HUES64 (cell line): ENCODE results near the gene VWA5B1.

Source experiments
- H3K27ac ChIP-seq: 2 replicates; pipeline ENCODE4 v1.7.0; 2013; ENCODE audit warnings: low read depth, low read length, inconsistent platforms
- H3K27me3 ChIP-seq: 2 replicates; pipeline ENCODE4 v1.6.1; 2013; ENCODE audit warnings: mild to moderate bottlenecking, low read length; ENCODE audit not compliant: insufficient read depth
- H3K36me3 ChIP-seq: 2 replicates; pipeline ENCODE4 v1.6.1; 2013; ENCODE audit warnings: mild to moderate bottlenecking, low read length; ENCODE audit not compliant: insufficient read depth
- H3K4me1 ChIP-seq: 2 replicates; pipeline ENCODE4 v1.6.1; 2013; ENCODE audit warnings: mild to moderate bottlenecking, low read length, moderate library complexity; ENCODE audit not compliant: insufficient read depth
- H3K4me3 ChIP-seq: 2 replicates; pipeline ENCODE4 v1.5.1; 2013; ENCODE audit warnings: mild to moderate bottlenecking, low read length, moderate library complexity
- H3K9ac ChIP-seq: 2 replicates; pipeline ENCODE4 v1.6.1; 2013; ENCODE audit warnings: mild to moderate bottlenecking, low read depth, low read length
- H3K9me3 ChIP-seq: 2 replicates; pipeline ENCODE4 v1.6.1; 2013; ENCODE audit warnings: low read depth, low read length; ENCODE audit not compliant: insufficient read depth
- WGBS: fragments of 150-250, 120-280 bp; methylation state at CpG from one replicate; pipeline ENCODE4 v1.1.7; 2013; ENCODE audit warnings: missing lambda C conversion rate; 5-methylcytosine and 5-hydroxymethylcytosine counted together

Gene VWA5B1

GRCh38 chr1:20324704-20325406, 34.2 kb downstream of the VWA5B1 start:
- H3K27ac ChIP-seq: no peak overlapping the region
- peaks cover 5% of the 10 kb centered on the region; the same call in 1 of the 2 replicates for H3K4me1 ChIP-seq
- no peaks in the 10 kb centered on the region for H3K36me3 ChIP-seq
- H3K9me3 ChIP-seq: no peaks in the 10 kb centered on the region
- H3K9ac ChIP-seq: no peak overlapping the region
- no peak overlapping the region for H3K4me3 ChIP-seq
- no peaks in the 10 kb centered on the region for H3K27me3 ChIP-seq
- 85% methylated on average over 8 of the region's 8 CpGs for WGBS

- Histone ChIP-seq H3K4me3 (no peak overlapping the region), H3K9ac (no peak overlapping the region), H3K27me3 (no peaks in the 10 kb centered on the region), H3K9me3 (no peaks in the 10 kb centered on the region), H3K4me1 (peaks cover 5% of the 10 kb centered on the region; the same call in 1 of the 2 replicates), H3K27ac (no peak overlapping the region), H3K36me3 (no peaks in the 10 kb centered on the region)
- 82% methylated on average over 3 of the region's 3 CpGs for whole genome bisulfite sequencing
Measured at GRCh38 chr1:20325407-20325843, 34.8 kb downstream of the VWA5B1 start.

- Histone ChIP-seq H3K4me1 (peaks cover 5% of the 10 kb centered on the region; the same call in 1 of the 2 replicates), H3K4me3 (no peak overlapping the region), H3K36me3 (no peaks in the 10 kb centered on the region), H3K27ac (no peak overlapping the region), H3K27me3 (no peaks in the 10 kb centered on the region), H3K9me3 (no peaks in the 10 kb centered on the region), H3K9ac (no peak overlapping the region)
- WGBS: 75% methylated on average over 3 of the region's 3 CpGs
Measured at GRCh38 chr1:20325844-20326420, 35.3 kb downstream of the VWA5B1 start.

GRCh38 chr1:20327467-20327866, 36.8 kb downstream of the VWA5B1 start:
- Histone ChIP-seq H3K4me3 (no peak overlapping the region), H3K9ac (no peak overlapping the region), H3K27me3 (no peaks in the 10 kb centered on the region), H3K36me3 (no peaks in the 10 kb centered on the region), H3K27ac (no peak overlapping the region), H3K4me1 (no peaks in the 10 kb centered on the region), H3K9me3 (no peaks in the 10 kb centered on the region)
- WGBS: 82% methylated on average over 6 of the region's 6 CpGs

- 82% methylated on average over 7 of the region's 7 CpGs for WGBS
- H3K27ac ChIP-seq: no peak overlapping the region
- H3K9ac ChIP-seq: no peak overlapping the region
- H3K4me1 ChIP-seq: no peaks in the 10 kb centered on the region
- H3K9me3 ChIP-seq: no peaks in the 10 kb centered on the region
- no peaks in the 10 kb centered on the region for H3K36me3 ChIP-seq
- no peak overlapping the region for H3K4me3 ChIP-seq
- H3K27me3 ChIP-seq: no peaks in the 10 kb centered on the region
Measured at GRCh38 chr1:20328201-20328600, 37.5 kb downstream of the VWA5B1 start.

- 92% methylated on average over 14 of the region's 14 CpGs for WGBS
- Histone ChIP-seq H3K36me3 (no peaks in the 10 kb centered on the region), H3K9ac (no peak overlapping the region), H3K27ac (no peak overlapping the region), H3K27me3 (no peaks in the 10 kb centered on the region), H3K9me3 (no peaks in the 10 kb centered on the region), H3K4me1 (no peaks in the 10 kb centered on the region), H3K4me3 (no peak overlapping the region)
Measured at GRCh38 chr1:20329793-20330542, 39.3 kb downstream of the VWA5B1 start.

- Histone ChIP-seq H3K27ac (no peak overlapping the region), H3K9me3 (no peaks in the 10 kb centered on the region), H3K27me3 (no peaks in the 10 kb centered on the region), H3K36me3 (no peaks in the 10 kb centered on the region), H3K4me3 (no peak overlapping the region), H3K9ac (no peak overlapping the region), H3K4me1 (no peaks in the 10 kb centered on the region)
- WGBS: 72% methylated on average over 4 of the region's 5 CpGs
Measured at GRCh38 chr1:20334103-20334502, 43.4 kb downstream of the VWA5B1 start.

GRCh38 chr1:20336105-20336605, 45.5 kb downstream of the VWA5B1 start:
- H3K9me3 ChIP-seq: no peaks in the 10 kb centered on the region
- H3K36me3 ChIP-seq: no peaks in the 10 kb centered on the region
- H3K27ac ChIP-seq: no peak overlapping the region
- 89% methylated on average over 13 of the region's 13 CpGs for WGBS
- H3K4me1 ChIP-seq: no peaks in the 10 kb centered on the region
- H3K27me3 ChIP-seq: no peaks in the 10 kb centered on the region
- no peak overlapping the region for H3K9ac ChIP-seq
- no peak overlapping the region for H3K4me3 ChIP-seq

- H3K27me3 ChIP-seq: peaks cover 6% of the 10 kb centered on the region
- no peak overlapping the region for H3K9ac ChIP-seq
- H3K27ac ChIP-seq: no peak overlapping the region
Measured at GRCh38 chr1:20337581-20337980, 46.9 kb downstream of the VWA5B1 start.

GRCh38 chr1:20339811-20340457, 49.3 kb downstream of the VWA5B1 start:
- peaks cover 3% of the 10 kb centered on the region; the same call in 1 of the 2 replicates for H3K4me1 ChIP-seq
- H3K4me3 ChIP-seq: no peak overlapping the region
- no peaks in the 10 kb centered on the region for H3K9me3 ChIP-seq
- H3K27ac ChIP-seq: no peak overlapping the region
- peaks cover 15% of the 10 kb centered on the region for H3K27me3 ChIP-seq
- no peaks in the 10 kb centered on the region for H3K36me3 ChIP-seq
- WGBS: 79% methylated on average over 9 of the region's 9 CpGs
- H3K9ac ChIP-seq: no peak overlapping the region

More at GRCh38 chr1:20337581-20337980, 46.9 kb downstream of the VWA5B1 start:
- Histone ChIP-seq H3K4me1 (no peaks in the 10 kb centered on the region), H3K4me3 (no peak overlapping the region), H3K36me3 (no peaks in the 10 kb centered on the region), H3K9me3 (no peaks in the 10 kb centered on the region)
- 88% methylated on average over 7 of the region's 7 CpGs for WGBS
